ENCODE measurements around the gene SNRNP40.

The SNRNP40 gene

DNA sequence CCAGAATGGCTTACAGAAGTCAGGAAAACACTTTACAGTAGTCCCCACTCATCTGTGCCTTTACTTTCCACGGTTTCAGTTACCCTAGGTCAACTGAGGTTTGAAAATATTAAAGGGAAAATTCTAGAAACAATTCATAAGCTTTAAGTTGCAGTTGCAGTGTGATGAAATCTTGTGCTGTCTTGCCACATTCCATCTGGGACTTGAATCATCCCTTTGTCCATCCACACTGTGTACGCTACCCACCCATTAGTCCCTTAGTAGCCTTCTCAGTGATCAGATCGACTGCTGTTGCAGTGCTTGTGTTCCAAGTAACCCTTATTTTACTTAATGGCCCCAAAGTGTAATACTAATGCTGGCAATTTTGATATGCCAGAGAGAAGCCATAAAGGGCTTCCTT lies 30.8 kb upstream of the SNRNP40 start:
- no peak for TF ChIP-seq SIN3A (IDR thresholded peaks at IDR 0.05; ENCODE audit: borderline replicate concordance, insufficient read depth, low read length)
- no peak for TF ChIP-seq FOXP2 (optimal IDR thresholded peaks at IDR 0.05; ENCODE audit: borderline replicate concordance, extremely low read depth, extremely low read length, insufficient read depth)
- no peak for TF ChIP-seq REST (IDR thresholded peaks at IDR 0.05; ENCODE audit: insufficient read depth in 1 of 2, low read depth in 2 of 2, low read length in 2 of 2)
- no peak for TF ChIP-seq POLR2AphosphoS5 (IDR thresholded peaks at IDR 0.05; ENCODE audit: low read depth, low read length)
- TF ChIP-seq TAF1 (IDR thresholded peaks at IDR 0.05; ENCODE audit: borderline replicate concordance, insufficient read depth, low read length), result no peak

GRCh38 chr1:31326461-31326860 lies 29.9 kb upstream of the SNRNP40 start:
- TF ChIP-seq SIN3A (IDR thresholded peaks at IDR 0.05; ENCODE audit: borderline replicate concordance, insufficient read depth, low read length) (no peak), FOXP2 (optimal IDR thresholded peaks at IDR 0.05; ENCODE audit: borderline replicate concordance, extremely low read depth, extremely low read length, insufficient read depth) (no peak), POLR2AphosphoS5 (IDR thresholded peaks at IDR 0.05; ENCODE audit: low read depth, low read length) (no peak), REST (IDR thresholded peaks at IDR 0.05; ENCODE audit: insufficient read depth in 1 of 2, low read depth in 2 of 2, low read length in 2 of 2) (no peak), TAF1 (IDR thresholded peaks at IDR 0.05; ENCODE audit: borderline replicate concordance, insufficient read depth, low read length) (no peak)

DNA sequence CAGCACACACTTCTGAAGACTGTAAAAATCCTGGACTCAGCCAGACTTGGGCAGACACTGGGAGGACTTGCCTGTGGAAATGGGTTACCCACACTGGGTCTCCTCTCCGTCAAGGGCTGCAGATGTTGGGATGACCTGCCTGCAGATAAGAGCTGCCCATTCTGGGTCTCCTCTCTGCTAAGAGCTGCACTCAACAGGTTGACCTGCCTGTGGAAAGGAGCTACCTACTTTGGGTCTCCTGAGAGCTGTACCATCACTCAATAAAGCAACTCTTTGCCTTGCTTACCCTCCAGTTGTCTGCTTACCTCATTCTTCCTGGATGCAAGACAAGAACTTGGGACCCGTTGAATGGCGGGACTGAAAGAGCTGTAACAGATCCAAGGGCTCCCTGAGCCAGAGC lies 28.4 kb upstream of the SNRNP40 start:
- TF ChIP-seq REST (IDR thresholded peaks at IDR 0.05; ENCODE audit: insufficient read depth in 1 of 2, low read depth in 2 of 2, low read length in 2 of 2) (no peak), SIN3A (IDR thresholded peaks at IDR 0.05; ENCODE audit: borderline replicate concordance, insufficient read depth, low read length) (no peak), TAF1 (IDR thresholded peaks at IDR 0.05; ENCODE audit: borderline replicate concordance, insufficient read depth, low read length) (no peak), FOXP2 (optimal IDR thresholded peaks at IDR 0.05; ENCODE audit: borderline replicate concordance, extremely low read depth, extremely low read length, insufficient read depth) (no peak), POLR2AphosphoS5 (IDR thresholded peaks at IDR 0.05; ENCODE audit: low read depth, low read length) (no peak)

DNA sequence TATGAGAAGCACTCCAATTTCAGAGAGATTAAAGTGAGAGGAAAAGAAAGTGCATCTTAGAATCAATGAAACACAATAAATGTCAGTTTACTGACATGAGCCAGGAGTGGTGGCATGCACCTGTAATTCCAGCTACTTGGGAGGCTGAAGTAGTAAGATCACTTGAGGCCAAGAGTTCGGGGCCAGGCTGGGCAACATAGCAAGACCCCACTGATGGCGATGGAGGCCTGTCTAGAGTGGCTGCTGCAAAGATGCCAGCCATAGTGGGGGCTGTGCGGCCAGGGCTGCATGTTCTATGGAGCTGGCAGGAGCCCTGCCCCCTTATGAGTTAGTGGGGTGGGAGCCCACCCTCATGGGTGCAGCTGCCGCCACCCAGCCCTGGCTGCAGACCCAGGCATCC lies 27.5 kb upstream of the SNRNP40 start:
- TF ChIP-seq SIN3A (IDR thresholded peaks at IDR 0.05; ENCODE audit: borderline replicate concordance, insufficient read depth, low read length), result no peak
- TF ChIP-seq FOXP2 (optimal IDR thresholded peaks at IDR 0.05; ENCODE audit: borderline replicate concordance, extremely low read depth, extremely low read length, insufficient read depth), result no peak
- TF ChIP-seq REST (IDR thresholded peaks at IDR 0.05; ENCODE audit: insufficient read depth in 1 of 2, low read depth in 2 of 2, low read length in 2 of 2), result no peak
- TF ChIP-seq TAF1 (IDR thresholded peaks at IDR 0.05; ENCODE audit: borderline replicate concordance, insufficient read depth, low read length), result no peak
- no peak for TF ChIP-seq POLR2AphosphoS5 (IDR thresholded peaks at IDR 0.05; ENCODE audit: low read depth, low read length)

DNA sequence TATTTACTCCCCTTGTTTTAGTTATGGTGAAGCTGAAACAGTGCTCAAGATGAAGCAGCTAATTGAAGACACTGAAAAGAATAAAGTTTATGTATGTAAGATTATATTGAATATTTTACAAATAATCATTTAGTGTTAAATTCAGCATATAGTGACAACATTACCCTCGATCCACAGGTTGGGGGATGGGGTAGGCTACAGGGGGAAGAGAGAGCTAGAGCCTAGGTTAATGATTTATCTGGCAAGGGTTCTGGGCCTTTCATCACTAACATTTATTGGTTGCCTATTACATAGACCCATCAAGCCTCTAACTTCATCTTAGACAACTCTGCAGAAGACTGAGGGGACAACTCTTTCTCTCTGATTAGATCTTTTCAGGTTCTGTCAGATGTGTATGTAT lies 21.6 kb upstream of the SNRNP40 start:
- no peak for TF ChIP-seq SIN3A (IDR thresholded peaks at IDR 0.05; ENCODE audit: borderline replicate concordance, insufficient read depth, low read length)
